ENCODE measurements around the gene COQ8A.

- TF ChIP-seq CTCF (IDR thresholded peaks at IDR 0.05) = no peak
- TF ChIP-seq POLR2A (IDR thresholded peaks at IDR 0.05) = no peak
These were observed 46.5 kb downstream of the COQ8A start for GRCh38 chr1:226986496-226987178.
